GM15510 (cell line): Measurements from ENCODE around the gene HMCN1.

ENCODE experiments used
- POLR2A ChIP-seq: IDR thresholded peaks from 3 replicates; pipeline ENCODE4 v1.6.1; 2011; ENCODE audit warnings: borderline replicate concordance; ENCODE audit not compliant: insufficient read length; ENCODE audit errors: extremely low read depth

Gene HMCN1

GRCh38 chr1:186112280-186112679 is 378.1 kb downstream of the HMCN1 start:
- TF ChIP-seq POLR2A = no peak

GRCh38 chr1:186113461-186113860 is 379.3 kb downstream of the HMCN1 start:
- no peak for TF ChIP-seq POLR2A

DNA sequence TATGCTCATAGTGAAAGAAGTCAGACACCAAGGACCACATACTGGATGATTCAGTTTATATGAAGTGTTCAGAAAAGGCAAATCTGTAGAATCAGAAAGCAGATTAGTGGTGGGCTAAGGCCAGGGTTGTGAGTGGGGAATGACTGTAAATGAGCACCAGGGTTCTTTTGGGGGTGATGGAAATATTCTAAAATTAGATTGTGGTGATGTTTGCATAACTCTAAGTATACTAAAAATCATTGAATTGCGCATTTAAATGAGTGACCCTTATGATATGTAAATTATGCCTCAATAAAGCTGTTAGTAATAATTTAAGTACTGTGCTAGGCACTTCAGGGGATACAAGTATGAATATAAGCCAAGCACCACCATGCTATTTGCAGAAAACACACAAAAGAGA is 384.5 kb downstream of the HMCN1 start:
- no peak for TF ChIP-seq POLR2A

DNA sequence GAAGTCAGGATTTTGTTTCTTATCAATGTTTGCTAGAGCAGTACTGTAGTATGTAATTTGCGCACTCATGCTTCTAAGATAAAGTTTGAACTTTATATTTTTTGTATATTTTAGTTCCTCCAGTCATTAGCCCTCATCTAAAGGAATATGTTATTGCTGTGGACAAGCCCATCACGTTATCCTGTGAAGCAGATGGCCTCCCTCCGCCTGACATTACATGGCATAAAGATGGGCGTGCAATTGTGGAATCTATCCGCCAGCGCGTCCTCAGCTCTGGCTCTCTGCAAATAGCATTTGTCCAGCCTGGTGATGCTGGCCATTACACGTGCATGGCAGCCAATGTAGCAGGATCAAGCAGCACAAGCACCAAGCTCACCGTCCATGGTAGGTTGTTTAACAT is 388.6 kb downstream of the HMCN1 start:
- no peak for TF ChIP-seq POLR2A

GRCh38 chr1:186125035-186125434 is 390.8 kb downstream of the HMCN1 start:
- TF ChIP-seq POLR2A = no peak

DNA sequence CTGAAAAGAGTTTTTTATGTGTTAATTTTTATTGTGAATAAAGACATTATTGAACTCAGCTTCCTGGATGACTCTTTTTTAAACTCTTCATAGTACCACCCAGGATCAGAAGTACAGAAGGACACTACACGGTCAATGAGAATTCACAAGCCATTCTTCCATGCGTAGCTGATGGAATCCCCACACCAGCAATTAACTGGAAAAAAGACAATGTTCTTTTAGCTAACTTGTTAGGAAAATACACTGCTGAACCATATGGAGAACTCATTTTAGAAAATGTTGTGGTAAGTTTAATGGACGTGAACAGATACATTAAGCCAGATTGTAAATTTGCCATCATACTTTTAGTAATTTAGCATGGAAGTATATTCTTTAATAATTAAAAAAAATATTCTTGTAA is 391.3 kb downstream of the HMCN1 start:
- TF ChIP-seq POLR2A = no peak

GRCh38 chr1:186129758-186130157 is 395.6 kb downstream of the HMCN1 start:
- TF ChIP-seq POLR2A = no peak

DNA sequence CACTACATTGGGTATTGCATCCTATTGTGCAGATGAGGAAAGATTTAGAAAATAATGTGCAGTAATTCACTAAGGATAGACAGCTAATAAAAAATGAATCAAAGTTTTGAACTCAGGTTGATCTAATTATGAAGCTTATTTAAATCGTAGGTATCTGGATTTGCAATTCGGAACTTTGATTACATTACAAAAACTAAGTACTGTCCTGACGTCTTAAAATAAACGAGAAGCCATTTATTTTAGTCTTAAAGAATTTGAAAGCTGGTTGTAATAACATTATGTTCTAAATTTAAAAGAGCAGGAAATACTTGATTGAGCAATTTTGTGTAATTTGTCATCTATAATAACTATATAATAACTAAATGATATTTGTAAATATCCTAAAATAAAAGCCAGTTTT is 404.9 kb downstream of the HMCN1 start:
- TF ChIP-seq POLR2A = no peak

- no peak for TF ChIP-seq POLR2A
Observed at GRCh38 chr1:186139701-186140100, 405.5 kb downstream of the HMCN1 start.

DNA sequence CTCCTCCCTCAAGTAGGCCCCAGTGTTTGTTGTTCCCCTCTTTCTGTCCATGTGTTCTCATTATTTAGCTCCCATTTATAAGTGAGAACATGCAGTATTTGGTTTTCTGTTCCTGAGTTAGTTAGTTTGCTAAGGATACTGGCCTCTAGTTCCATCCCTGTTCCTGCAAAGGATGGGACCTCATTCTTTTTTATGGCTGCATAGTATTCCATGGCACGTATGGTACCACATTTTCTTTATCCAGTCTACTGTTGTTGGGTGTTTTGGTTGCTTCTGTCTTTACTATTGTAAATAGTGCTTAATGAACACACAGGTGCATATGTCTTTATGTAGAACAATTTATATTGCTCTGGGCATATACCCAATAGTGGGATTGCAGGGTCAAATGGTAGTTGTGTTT is 408.0 kb downstream of the HMCN1 start:
- no peak for TF ChIP-seq POLR2A

- no peak for TF ChIP-seq POLR2A
Observed at GRCh38 chr1:186142916-186143315, 408.7 kb downstream of the HMCN1 start.

DNA sequence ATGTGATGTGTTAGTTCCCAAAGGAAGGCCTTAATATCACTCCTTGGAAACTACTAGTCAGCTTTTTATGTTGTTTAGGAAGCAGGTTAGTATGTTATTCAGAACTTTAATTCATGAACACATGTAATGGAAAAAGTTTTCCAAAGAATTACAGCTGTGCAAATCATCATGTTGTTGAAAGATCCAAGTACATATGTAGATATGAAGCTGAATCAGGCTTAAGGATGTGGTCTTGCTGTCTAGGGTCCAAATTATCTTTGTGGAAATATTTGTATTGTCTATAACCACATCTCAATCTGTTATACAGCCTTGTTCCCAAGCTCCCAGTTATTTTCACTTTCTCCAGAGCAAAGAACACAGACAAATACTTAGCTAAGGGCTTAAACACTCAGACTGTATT is 409.3 kb downstream of the HMCN1 start:
- TF ChIP-seq POLR2A = no peak

- TF ChIP-seq POLR2A = no peak
Observed at GRCh38 chr1:186144505-186144904, 410.3 kb downstream of the HMCN1 start.

DNA sequence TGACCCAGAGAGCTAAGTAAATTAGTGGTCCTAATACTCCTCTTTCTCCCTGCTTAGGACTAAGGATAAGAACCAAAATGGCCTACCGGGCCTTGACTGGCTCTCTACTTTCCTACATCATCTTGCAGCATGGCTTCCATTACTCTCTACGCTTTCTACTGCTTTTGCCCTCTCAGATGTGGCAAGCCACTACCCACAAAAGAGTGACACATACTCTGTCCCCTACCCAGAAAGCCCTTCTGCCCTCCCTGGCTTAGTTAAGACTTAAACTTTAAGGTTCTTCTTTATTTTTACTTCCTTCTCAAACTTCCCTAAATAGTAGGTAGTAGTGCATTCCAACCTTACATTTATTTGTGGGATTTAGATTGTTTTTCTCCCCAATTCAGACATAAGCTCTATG is 412.8 kb downstream of the HMCN1 start:
- TF ChIP-seq POLR2A = no peak

- no peak for TF ChIP-seq POLR2A
Observed at GRCh38 chr1:186149591-186149990, 415.4 kb downstream of the HMCN1 start.

DNA sequence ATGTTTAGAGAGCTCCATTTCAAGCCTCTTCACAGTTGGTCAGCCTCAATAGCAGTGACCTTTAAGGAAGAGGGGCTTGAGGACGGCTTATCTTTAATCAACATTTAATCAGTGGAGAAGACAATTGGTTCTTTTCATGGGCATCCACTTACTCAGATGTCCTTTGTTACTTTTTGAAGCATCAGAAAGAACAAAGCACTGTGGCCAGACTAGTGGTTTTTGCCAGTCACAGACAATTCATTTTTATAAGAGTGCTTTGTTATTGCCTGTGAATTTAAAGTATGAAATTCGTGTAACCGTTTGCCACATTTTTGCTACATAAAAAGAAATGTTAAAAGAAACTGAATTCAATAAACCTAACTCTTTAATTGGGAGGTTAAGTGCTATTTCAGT is 418.0 kb downstream of the HMCN1 start:
- TF ChIP-seq POLR2A = no peak

DNA sequence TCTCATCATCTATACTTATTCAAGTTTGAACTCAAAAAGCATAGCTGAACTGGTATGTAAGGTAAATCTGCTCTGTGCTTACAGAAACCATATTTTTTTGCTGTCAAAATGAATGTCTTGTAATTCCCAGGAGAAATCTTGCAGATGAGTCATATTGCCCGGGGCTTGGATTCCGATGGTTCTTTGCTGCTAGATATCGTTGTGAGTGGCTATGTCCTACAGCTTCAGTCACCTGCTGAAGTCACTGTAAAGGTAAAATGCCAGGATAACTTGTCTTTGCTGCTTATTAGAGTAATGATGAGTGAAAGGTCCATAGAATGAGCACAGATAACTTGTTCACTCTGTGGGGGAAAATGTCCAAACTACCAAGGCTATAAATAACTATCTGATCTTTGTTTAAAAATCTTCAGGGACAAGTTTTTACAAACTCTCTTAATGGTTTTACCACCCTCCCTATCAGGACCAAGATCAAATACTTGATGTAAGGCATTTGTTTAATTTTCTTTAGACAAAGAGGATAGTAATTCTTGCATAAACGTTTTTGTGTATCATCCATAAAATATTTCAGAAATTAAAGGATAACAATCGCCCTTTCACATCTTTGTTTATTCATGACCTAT is 418.5 kb downstream of the HMCN1 start:
- no peak for TF ChIP-seq POLR2A
